Fibroblast of upper back skin (primary cell): Measurements from ENCODE around the gene OLFM2.
"Not testable (repeated sequence)": the region's sequence is repeated elsewhere in the genome, so short reads cannot be mapped to it uniquely, and the experiment has no call there.

ENCODE experiments used
- DNase-seq: peaks from one replicate; pipeline ENCODE4 v3.0.0-alpha.2; 2013

OLFM2 gene

DNA sequence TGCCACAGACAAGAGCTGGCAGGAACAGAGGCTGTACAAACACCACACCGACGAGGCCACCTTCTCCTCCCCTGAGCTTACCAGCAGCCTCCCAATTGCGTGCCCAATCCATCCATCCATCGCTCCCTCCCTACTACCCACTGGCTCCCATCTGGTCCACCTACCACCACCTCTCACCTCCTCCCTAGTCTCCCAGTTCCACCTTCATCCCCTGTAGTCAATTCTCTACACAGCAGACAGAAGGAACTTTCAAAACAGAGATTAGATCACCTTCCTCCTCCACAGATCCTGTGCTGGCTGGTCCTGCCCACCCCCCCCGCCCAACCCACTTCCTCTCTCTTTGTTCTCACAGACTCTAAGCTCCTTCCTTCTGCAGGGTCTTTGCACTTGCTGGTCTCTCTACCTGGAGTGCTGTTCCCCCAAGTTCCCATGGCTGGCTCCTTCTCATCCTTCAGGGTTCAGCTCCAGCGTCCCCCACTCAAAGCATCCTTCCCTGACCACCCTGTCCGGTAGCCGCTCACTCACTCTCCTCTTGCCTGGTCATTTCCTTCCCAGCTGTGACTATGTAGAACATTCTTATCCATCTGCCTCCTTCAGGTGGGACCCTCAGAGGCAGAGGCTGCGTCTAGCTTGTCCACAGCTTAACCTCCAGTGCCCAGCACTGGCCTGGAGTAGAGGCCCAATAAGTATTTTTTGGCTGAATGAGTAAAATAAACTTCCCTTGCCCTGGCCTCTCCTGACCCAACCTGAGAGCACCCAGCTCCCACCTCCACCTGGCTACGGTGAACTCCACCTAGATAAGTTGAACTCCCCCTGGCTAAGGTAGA is 78.2 kb downstream of the OLFM2 start:
- no peak for DNase-seq

DNA sequence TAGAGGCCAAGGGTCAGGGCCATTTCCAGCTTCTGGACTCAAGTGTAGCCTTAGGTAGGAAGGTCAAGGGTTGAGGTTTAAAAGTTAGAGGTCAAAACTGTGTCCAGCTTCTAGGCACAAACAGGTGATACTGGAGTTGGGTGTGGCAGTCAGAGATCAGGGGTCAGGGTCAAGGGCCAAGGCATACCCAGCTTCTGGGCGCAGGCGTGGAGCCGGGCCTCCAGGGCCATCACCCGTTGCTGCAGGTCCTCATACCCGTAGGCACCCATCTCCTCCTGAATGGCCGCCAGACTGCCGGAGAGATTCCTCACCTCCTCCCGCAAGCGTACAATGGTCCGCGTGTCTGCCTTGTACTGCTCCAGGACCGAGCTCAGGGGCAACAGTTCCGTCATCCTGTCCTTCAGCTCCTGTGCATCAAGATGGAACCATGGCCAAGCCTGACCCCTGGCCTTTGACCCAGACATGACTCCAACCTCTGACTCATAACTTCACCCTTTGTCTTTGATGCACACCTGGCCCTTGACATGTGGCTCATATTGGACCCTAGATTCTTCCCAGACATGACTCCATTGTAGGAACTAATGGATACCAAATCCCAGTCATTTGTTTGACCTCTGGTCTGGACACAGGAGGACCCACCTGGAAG is 79.1 kb downstream of the OLFM2 start:
- DNase-seq, result no peak

DNA sequence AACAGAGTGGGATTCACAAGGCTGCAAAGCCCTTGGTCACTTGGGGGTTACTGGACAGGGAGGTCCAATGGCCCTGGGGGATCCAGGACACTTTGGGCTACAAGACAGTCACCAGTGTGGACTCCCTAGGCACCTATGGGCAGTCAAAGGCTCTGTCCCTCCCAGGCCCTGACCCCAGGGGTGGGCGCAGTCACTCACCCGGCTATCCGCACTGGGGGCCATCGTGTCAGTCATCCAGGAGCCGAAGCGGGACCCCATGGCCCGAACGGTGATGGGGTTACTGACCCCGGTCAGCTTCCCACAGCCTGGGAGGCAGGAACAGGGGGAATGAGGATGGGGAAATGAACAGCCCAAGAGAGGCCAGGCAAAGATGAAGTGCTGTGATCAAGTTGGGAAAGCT is 79.7 kb downstream of the OLFM2 start:
- no peak for DNase-seq

DNA sequence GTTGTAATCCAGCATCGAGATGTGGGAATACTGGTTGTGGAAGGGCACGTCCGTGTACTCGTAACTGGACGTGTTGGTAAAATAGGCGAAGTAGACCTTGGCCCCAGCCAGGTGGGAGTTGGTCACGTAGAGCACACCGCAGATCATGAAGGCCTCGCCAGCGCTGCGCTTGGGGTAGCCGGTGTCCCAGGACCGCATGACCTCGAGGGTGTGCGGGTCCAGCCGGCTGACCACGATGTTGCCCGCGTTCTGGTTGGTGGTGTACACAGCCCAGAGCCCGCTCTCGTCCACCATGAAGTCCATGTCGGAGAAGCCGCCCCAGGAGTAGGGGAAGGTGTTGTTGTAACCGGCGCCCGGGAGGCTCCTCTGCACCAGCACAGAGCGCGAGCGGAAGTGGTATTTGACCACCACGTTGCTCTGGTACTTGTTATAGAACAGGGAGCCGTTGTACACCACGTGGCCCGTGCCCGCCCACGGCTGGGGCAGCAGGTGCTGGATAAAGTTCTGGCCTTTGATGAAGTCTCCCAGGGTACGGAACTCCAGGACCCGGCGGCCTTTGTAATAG is 82.0 kb downstream of the OLFM2 start:
- DNase-seq, result no peak

DNA sequence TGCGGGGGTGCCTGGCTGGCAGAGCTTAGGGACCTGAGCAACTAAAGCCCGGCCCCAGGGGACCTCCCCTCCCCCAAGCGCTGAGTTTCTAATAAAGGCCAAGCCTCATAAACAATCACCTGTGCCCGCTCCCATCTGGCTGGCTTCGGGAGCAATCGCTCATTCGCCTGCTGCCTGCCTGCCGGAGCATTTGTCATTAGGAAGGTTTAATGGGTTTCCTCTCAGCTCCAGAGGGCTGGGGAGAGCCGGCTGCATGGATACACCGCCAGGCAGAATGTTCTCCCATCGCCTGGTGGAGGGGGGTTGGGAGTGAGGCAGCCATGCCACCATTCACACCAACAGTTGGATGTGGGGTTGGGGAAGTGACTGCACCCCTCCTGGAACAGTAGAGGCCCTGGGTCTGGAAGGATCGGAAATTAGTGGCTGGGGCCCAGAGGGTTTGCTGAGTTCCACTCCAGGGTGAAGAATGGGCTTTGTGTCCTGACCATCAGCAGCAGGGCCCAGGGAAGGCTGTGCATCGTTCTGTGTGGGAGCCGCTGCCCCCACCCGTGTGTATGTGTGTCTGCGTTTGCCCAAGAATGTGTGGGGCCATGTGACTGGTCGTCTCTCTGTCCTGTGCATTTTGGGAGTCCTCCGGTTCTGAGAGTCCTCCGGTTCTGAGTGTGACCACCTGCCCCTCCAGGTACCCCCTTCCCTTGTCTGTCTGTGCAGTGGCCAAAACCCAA is 85.9 kb downstream of the OLFM2 start:
- DNase-seq, result no peak

DNA sequence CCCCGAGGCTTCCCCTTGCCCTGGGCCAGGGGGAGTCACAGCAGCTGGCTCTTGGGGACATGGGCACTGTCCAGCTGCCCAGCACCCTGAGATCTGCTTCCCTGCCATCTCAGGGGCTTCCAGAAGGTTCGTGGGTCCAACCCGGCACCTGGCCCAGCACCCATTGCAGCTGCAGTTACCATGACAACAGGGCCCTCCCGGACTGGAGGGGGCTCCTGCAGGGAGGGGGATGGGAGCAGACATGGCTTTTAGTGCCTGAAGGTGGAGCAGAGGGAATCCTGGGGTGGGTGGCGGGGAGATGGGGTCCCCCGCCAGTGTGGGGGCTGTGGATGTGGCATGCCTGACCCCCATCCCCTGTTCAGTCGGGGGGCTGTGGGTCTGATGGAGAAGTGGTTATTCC is 86.5 kb downstream of the OLFM2 start:
- no peak for DNase-seq

DNA sequence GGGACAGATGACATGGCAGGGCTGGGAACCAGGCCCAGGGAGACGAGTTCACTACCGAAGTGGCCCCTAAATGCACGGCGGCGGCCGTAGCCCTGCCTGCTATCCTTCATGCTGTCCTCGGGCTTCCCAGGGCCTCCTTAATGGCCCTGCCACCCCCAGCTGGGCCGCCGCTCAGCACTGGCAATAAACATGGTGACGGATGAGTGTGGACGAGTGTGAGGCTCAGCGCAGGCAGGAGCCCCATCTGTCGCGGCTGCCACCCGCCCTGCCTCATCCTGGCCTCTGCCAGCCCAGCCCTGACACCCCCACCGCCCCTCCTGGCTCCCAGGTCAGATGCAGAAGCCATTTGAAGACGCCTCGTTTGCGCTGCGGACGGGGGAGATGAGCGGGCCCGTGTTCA is 87.6 kb downstream of the OLFM2 start:
- no peak for DNase-seq

DNA sequence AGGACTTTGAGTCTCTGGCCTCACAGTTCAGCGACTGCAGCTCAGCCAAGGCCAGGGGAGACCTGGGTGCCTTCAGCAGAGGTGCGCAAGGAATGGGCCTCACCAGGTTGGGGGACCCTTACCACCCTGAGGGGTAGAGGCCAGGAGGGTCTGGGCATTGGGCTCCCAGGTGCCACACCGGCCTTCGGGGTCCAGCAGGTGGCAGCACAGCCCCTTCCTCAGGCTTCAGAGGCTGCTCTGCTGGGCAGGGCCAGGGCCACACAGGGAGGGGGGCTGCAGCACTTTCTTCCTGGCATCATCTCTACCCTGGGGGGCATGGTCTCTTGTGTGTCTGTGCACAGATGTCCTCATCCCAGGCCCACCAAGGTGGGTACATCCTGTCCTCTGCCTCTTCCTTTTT is 88.3 kb downstream of the OLFM2 start:
- DNase-seq, result no peak

DNA sequence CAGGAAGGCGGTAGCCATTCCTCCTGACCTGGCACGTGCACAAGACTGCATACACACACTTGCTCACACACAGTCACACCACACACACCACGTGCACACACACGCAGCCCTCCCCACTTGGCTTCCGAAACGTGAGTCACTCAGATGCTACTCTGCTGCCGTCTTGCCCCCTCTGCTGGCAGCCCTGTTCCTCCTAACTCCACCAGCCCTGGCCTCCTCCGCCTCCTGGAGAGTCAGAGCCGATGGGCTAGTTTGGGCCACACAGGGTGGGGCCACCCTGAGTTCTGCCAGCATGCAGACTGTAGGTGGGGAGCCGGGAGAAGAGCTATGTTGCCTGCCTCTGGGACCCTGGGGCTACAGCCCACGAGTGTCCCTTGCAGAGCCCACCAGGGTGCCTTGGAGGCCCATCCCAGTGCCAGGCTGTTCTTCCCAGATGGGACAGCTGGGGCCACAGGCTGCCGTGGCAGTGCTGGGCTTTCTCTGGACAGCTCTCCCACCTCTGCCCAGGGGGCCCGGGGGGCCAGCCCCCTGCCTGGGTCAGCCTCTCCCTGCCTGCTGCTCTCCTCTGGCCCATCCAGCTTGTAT is 89.1 kb downstream of the OLFM2 start:
- peak; percentile 91 for DNase-seq

DNA sequence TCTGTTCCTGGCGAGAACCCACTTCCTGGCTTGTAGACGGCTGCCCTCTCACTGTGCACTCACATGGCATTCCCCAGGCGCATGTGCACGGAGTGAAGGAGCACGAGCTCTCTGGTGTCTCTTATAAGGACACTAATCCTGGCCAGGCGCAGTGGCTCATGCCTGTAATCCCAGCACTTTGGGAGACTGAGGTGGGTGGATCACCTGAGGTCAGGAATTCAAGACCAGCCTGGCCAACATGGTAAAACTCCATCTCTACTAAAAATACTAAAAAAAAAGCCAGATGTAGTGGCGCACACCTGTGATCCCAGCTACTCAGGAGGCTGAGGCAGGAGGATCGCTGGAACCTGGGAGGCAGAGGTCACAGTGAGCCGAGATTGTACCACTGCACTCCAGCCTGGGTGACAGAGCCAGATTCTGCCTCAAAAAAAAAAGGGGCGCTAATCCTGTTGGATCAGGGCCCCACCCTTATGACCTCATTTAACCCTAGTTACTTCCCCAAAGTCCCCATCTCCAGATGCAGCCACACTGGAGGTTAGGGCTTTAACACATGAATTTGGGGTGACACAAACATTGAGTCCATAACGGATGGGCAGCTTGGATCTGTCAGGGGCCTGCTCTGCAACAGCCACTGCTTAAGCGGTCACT is 92.6 kb downstream of the OLFM2 start:
- not testable (repeated sequence) for DNase-seq

DNA sequence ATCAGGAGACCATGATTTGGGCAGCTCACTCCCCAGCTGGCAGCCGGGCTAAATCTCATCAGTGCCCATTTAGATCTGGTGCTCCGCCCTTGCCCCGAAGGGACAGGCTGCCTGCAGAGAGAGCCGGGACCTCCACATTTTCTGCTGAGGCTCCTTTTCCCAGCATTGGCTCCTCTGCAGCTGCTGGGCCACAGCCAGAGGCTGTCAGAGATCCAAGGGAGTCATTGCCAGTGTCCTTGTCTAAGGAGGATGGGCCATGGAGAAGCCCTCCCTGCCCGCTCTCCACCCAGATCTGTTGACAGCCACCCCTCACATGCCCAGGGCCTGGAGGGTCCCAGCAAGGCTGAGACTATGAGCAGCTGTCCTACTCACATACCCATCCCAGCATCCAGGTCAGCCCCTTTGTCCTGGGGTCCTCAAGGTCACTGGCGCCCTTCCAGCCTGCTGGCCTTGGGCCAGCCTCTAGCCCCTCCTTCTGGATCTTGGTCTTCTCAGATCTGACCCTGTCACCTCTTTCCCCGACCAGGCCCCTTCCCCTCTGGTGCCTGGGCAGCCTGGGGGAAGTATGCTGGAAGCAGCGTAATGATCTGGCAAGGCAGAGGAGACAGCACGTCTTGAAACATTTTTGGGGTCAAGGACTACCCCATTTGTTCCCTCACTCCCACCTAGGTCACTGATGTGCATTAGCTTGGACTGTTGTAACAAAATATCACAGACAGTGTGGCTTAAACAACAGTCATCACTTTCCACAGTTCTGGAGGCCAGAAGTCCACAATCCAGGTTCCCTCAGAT is 93.3 kb downstream of the OLFM2 start:
- no peak for DNase-seq

DNA sequence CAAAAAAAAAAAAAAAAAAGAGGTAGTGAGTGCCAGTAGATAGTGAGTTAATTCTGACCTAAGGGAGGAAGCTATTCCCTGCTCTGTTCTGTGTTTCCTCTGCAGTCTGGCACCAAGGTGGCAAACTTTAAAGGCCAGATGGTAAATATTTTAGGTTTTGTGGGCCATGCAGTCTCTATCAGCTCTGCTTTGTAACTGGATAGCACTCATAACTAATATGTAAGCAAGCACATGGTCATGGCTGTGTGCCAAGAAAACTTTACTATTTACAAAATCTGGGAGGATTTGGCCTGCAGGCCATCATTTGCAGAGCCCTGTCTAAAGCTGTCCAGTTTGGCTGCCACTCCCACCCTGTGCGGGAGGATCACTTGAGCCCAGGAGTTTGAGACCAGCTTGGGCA is 96.9 kb downstream of the OLFM2 start:
- no peak for DNase-seq

DNA sequence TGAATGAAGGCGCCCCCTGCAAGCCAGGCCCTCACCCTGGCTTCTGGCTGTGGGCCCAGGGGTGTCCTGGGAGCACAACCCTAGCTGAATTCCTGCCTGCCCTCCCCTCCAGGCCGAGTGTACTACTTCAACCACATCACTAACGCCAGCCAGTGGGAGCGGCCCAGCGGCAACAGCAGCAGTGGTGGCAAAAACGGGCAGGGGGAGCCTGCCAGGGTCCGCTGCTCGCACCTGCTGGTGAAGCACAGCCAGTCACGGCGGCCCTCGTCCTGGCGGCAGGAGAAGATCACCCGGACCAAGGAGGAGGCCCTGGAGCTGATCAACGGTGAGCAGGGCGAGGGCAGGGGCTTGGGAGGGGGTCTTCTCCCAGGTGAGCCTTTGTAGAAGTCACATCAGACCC is 98.0 kb downstream of the OLFM2 start:
- no peak for DNase-seq

DNA sequence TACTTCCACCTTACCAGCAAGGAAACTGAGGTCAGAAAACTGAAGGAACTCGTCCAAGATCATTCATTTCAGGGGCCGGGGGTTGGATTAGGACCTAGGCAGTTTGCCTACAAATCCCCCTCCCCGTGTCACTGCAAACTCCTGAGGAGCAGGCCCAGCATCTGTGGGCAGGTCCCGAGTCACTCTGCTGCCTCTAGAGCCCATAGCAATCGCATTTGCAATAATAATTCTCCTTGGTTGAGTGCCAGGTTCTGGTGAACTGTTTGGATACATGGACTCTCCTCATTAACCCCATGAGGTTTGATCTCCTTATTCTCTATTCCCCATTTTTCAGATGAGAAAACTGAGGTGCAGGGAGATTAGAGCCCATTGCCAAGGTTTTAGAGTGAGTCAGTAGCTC is 100.3 kb downstream of the OLFM2 start:
- peak; percentile 52 for DNase-seq

DNA sequence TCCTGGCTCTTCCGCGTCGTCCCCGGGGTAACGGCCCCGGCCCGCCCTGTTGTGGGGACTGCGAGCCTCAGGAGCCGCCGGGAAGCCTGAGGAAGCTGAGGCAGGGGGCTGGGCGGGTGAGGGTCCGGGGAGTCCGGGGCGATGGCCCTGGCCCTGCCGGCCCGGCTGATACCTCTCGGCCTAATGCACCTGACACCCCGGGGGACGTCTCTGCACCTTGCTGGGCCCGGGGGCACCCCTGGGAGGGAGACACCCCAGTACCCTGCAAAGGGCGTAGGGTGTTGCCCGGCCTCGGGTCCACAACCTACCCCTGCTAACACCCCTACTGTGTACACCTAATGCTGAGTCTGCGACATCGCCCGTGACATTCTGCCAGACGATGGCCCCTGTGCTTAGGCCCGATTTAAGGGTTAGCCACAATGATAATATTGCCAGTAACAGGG is 100.8 kb downstream of the OLFM2 start:
- DNase-seq, result no peak

DNA sequence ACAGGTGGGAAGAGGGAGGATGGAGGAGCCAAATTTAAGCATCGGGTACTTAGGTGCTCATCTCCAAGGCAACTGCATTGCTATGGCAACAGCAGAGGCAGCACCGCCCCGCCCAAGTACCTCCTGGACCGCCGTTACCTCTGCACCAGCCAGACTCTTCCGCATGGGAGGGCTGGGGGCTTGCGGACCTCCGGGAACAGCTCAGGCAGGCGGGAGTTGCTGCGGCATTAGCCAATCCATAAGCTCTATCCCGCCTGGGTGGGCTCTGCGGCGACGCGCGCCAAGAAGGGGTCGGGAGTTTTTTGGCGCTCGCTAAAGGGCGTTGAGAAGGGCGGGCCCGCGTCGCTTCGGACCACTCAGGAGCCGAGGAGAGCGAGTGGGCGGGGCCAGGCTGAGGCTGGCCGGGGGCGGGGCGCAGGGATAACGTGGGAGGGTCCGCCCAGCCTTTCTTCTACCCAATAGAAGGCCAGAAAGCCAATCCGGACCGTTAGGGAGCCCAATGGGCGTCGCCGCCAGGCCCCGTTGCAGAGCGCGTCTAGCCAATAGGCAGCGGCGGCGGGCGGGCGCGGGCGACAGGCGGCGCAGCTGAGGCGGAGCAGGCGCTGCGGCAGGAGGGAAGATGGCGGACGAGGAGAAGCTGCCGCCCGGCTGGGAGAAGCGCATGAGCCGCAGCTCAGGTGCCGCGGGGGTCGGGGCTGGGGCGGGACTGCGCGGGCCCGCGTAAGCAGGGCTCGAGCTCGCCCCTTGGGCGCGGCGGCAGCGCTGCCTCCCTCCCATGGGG is 101.4 kb downstream of the OLFM2 start, which contains the start of gene PIN1:
TSS of gene PIN1 (plus strand) at position 593 of the 781 bp plus-strand sequence. CDS start at position 620, 27 bp downstream.
- DNase-seq, result peak; percentile 99

DNA sequence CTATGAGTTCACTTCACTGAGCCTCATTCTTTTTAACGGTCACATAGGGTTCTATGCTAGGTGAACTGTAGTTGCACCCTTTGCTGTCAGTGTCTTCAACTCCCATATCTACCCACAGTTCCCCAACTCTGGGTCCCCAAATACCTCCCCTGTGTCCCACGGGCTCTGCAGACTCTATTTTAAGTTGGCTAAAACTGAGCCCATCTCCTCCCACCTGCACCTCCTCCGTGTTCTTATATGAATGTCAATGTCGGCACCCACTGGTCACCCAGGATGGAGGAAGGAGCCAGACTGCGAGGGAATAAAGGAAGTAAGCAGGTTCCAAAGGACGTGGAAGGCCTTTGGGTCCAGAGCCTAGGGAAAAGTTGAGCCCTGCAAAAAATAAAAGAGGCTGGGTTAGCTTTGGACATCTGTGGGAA is 102.0 kb downstream of the OLFM2 start:
- no peak for DNase-seq

DNA sequence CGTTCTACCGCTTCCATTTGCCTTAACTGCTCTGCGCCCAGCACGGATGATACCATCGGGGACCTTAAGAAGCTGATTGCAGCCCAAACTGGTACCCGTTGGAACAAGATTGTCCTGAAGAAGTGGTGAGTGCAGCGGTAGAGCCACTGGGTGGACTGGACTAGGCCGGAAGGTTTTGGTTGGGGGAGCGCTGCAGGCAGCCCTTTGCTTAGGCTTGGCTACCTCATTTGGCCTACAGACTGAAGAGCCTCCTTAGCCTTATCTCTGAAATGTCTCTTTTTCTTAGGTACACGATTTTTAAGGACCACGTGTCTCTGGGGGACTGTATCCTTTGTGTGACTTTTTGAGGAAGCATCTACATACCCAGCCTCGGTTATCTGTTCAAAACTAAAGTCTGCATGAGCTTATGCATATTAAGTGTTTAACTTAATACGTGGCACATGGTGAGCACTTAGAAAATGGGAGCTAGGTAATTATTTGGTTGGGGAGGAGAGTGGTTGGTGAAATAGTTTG is 107.7 kb downstream of the OLFM2 start:
- no peak for DNase-seq

DNA sequence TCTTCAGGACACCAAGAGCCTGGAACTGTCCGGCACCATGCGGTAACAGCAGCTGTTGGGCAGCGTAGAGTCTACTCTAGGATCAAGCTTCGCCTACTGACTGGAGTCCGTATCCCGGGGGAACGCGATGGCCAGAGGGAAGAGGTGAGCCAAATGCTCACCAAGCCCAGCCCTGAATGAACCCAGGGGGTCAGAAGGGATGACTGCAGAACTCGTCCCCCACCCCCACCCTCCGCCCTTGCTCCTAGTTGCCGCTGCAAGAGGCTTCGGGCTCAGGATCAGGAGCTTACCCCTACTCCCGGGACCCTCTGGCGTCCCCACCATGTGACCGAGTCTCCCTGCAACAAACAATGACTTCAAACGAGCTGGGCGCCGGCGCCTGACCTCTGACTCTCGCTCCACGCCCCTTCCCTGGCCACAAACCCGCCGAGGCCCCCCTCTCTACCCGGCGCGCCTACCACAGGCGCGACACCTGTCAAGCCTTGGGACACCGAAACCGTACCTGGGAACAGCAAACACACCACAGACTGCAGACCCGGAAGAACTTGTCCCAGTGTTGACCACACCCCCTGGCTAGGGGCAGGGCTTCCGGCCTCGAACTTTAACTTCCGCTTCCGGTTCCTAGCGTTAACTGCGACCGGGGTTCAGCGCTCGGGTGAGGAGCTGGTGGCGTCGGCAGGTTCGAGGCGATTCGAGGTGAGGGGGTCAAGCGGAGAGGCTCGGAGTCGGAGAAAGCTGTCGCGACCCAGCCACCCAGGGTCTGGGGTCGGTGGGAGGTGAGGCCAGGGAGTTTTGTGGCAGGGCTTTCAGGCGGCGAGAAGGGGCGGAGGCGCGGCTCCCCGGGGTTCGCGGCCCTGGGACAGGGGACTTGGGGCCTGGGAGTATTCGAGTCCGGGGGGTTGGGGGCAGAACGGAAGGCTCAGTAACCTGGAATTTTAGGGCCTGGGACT is 108.8 kb downstream of the OLFM2 start, which contains the start of gene UBL5:
TSS of gene UBL5 (plus strand) at position 630 of the 950 bp plus-strand sequence. CDS start 420 bp downstream, outside the sequence.
- peak; percentile 77 for DNase-seq
